ENCODE results near the gene NFATC4.

Gene NFATC4

GRCh38 chr14:24409192-24409591, 41.2 kb downstream of the NFATC4 start:
- DNase-seq (ENCODE audit: low read depth in 2 of 2): no peak

GRCh38 chr14:24409956-24410355, 42.0 kb downstream of the NFATC4 start:
- no peak for DNase-seq (ENCODE audit: low read depth in 2 of 2)

- no peak for DNase-seq (ENCODE audit: low read depth in 2 of 2)
Observed at GRCh38 chr14:24411443-24412389, 43.7 kb downstream of the NFATC4 start.

DNA sequence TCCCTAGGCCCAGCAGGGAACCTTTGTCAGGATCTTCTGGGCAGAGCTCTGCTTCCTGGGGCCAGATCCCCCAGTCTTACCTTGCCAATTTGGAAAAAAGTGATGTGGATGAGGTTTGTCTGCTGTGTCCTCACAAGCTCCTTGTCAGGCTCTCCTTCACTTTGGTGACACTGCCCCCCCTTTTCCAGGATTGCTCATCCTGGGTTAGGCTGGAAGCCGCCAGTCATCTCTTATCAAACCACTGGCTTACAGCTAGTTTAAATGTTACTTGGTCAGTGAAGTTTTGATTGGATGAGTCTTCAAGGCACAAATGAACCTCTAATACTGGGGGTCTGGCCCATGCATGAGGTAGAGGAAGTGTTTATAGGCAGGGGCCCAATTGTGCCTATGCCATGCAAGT, 46.1 kb downstream of the NFATC4 start:
- no peak for DNase-seq (ENCODE audit: low read depth in 2 of 2)

DNA sequence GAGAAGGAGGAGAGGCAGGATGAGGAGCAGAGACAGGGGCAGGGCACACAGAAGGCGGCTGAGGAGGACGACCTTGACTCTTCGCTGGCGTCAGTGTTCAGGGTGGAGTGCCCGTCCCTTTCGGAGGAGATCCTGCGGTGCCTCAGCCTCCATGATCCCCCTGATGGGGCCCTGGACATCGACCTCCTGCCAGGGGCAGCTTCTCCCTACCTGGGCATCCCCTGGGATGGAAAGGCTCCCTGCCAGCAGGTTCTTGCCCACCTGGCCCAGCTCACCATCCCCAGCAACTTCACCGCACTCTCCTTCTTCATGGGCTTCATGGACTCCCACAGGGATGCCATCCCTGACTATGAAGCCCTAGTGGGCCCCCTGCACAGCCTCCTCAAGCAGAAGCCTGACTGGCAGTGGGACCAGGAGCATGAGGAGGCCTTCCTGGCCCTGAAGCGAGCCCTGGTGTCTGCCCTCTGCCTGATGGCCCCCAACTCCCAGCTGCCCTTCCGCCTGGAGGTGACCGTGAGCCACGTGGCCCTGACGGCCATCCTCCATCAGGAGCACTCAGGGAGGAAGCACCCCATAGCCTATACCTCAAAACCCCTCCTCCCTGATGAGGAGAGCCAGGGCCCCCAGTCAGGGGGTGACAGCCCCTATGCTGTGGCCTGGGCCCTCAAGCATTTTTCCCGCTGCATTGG, 46.9 kb downstream of the NFATC4 start:
- DNase-seq (ENCODE audit: low read depth in 2 of 2): no peak

GRCh38 chr14:24415421-24416253, 47.7 kb downstream of the NFATC4 start:
- DNase-seq (ENCODE audit: low read depth in 2 of 2): no peak

DNA sequence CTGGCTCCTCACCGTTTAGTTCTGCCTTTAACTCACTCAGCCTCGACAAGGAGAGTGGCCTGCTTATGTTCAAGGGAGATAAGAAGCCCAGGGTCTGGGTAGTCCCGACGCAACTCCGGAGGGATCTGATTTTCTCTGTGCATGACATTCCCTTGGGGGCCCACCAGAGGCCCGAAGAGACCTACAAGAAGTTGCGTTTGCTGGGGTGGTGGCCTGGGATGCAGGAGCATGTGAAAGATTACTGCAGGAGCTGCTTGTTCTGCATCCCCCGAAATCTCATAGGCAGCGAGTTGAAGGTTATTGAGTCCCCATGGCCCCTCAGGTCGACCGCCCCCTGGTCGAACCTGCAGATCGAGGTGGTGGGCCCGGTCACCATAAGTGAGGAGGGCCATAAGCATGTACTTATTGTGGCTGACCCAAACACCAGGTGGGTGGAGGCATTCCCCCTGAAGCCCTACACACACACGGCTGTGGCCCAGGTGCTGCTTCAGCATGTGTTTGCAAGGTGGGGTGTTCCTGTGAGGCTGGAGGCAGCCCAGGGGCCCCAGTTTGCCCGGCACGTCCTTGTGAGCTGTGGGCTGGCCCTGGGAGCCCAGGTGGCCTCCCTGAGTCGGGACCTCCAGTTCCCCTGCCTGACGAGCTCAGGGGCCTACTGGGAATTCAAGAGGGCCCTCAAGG, 48.4 kb downstream of the NFATC4 start:
- no peak for DNase-seq (ENCODE audit: low read depth in 2 of 2)

DNA sequence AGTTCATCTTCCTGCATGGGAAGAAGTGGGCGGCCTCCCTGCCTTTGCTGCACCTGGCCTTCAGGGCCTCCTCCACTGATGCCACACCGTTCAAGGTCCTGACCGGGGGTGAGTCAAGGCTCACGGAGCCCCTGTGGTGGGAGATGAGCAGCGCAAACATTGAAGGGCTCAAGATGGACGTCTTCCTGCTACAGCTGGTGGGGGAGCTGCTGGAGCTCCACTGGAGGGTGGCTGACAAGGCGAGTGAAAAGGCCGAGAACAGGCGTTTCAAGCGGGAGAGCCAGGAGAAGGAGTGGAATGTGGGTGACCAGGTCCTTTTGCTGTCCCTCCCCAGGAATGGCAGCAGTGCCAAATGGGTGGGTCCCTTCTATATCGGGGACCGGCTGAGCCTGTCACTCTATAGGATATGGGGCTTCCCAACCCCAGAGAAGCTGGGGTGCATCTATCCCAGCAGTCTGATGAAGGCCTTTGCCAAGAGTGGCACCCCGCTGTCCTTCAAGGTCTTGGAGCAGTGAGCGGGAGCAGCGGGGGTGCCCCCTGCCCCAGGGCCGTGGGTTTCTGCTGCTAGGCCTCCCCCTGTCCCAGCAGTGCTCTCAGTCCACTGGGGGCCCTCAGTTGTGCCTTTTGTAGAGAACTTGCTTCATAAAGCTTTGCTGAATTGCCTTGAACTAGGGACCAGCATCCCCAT, 49.1 kb downstream of the NFATC4 start:
- no peak for DNase-seq (ENCODE audit: low read depth in 2 of 2)

DNA sequence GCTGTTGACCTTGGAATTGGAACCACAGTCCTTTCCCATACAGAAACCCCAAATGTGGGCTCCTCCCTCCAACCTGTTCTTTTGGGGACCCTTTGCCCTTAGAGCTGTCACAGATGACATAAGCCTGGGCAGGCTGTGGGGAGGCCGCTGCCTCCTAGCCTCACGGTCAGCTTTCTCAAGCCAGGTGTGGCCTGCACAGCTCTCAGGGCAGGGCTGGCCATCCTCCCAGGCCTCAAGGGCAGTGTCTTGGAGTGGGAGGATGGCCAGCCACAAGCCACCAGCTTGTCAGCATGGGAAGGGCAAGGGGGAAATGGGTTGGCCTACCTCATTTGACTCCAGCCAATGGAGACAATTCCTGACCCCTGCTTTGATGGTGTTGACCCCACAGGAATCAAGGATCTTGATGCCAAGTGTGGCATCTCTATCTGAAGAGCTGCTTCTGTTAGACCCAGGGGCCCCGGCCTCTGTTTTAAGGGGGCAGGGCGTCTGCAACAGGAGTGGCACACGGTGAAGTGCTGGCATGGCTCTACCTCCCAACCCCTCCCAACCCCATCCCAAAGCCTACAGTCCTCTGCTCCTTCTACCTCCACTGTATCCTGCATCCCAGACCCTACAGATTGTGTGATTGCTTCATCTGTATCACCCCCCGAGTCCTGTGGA, 50.0 kb downstream of the NFATC4 start:
- DNase-seq (ENCODE audit: low read depth in 2 of 2): no peak

- DNase-seq (ENCODE audit: low read depth in 2 of 2): no peak
Observed at GRCh38 chr14:24418492-24418873, 50.5 kb downstream of the NFATC4 start.

DNA sequence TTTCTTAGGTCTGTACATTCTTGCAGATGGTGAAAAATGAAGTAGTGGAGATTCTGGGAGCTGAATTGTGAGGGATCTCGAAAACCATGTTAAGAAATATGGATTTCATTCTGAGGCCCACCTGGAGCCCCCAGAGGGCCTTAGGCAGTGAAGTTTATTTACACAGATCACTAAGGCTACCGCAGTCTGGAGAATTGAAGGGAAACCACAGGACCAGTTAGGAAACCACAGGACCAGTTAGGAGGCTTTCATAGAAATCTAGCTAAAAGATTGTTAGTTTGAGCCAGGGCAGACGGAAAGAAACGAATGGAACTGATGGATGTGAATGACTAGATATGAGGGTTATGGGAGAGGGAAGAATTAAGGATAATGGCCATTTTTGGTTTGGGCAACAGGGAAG, 54.3 kb downstream of the NFATC4 start:
- DNase-seq (ENCODE audit: low read depth in 2 of 2): no peak

- DNase-seq (ENCODE audit: low read depth in 2 of 2): no peak
Observed at GRCh38 chr14:24422694-24423601, 55.0 kb downstream of the NFATC4 start.

GRCh38 chr14:24425704-24426103, 57.7 kb downstream of the NFATC4 start:
- DNase-seq (ENCODE audit: low read depth in 2 of 2): no peak

DNA sequence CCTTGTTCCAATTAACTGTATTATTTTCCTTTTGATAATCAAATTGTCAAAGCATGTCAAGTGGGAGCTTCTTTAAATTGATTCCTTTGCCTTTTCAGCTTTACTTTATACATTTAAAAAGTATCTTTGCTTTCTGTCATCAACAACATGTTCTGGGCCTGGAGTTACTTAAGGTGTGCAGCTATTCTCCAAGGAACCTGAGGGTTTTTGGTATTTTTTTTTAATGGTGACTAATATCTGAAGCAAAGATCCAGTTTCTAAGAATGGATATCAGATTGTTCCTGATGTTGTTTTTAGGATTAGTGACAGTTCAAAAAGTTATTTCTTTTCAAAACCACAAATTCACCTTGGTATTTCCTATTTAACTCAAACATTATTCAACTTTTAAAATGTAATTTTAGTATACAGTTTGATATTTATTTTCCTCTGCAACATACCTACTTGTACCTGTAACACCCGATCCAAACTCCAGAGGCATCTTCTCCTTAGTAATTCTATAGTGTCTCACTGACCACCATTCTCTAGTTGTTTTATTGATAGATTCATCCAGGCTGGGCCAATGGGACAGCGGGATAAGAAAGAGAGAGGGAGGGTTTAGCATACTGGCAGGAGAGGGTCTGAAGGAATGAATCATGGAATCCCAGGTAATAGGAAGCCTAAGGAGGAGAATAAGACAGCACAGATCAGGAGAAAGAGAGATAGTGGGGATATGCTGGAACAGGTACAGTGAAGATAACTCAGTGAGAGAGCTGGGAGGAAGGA, 58.3 kb downstream of the NFATC4 start:
- DNase-seq (ENCODE audit: low read depth in 2 of 2): no peak

GRCh38 chr14:24426912-24427536, 59.0 kb downstream of the NFATC4 start:
- DNase-seq (ENCODE audit: low read depth in 2 of 2): no peak

DNA sequence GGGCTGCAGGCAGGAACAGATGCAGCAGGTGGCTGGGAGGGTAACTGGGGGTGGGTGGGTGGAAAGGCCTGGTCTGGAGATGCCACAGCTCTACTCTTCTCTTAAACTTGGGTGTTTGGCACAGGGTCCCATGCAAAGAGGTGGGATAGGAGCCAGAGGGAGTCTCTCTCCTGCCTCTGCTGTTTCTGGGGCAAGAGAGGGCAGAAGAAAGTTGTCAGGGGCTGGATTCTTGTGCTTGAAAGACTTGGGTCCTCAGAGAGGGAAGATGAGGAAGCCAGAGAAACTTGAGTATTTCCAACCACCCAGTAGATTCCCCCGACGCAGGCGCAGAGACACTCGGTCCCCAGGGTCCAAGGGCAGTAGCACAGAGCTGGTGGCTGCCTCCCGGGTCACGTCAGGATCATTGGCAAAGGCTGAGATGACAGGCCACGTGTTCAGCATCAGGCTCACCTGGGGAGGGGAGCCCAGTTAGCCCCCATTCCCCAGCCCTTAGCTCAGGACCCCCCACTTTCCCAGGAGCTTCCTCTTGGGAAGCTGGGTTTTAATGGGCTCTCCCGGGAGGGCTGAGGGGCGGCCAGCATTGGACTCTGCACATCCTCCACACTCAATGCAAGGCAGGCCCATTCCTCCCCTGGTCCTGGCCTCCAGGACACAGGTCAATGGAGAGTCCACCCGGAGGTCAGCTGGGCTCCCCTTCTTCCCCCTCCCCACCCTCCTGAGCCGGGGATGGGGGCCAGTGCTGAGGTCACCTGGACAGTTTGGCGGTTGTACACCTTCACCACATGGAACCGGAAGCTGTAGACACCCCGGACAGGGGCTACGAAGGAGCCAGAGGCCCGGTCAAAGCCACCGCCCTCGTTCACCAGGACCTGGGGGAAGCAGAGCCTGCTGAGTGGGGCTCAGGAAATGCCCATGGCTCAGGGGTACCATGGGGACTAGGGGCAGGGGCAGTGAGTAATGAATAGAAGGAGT, 59.8 kb downstream of the NFATC4 start:
- DNase-seq (ENCODE audit: low read depth in 2 of 2): no peak
